ENCODE data around the gene PDE10A.

DNA sequence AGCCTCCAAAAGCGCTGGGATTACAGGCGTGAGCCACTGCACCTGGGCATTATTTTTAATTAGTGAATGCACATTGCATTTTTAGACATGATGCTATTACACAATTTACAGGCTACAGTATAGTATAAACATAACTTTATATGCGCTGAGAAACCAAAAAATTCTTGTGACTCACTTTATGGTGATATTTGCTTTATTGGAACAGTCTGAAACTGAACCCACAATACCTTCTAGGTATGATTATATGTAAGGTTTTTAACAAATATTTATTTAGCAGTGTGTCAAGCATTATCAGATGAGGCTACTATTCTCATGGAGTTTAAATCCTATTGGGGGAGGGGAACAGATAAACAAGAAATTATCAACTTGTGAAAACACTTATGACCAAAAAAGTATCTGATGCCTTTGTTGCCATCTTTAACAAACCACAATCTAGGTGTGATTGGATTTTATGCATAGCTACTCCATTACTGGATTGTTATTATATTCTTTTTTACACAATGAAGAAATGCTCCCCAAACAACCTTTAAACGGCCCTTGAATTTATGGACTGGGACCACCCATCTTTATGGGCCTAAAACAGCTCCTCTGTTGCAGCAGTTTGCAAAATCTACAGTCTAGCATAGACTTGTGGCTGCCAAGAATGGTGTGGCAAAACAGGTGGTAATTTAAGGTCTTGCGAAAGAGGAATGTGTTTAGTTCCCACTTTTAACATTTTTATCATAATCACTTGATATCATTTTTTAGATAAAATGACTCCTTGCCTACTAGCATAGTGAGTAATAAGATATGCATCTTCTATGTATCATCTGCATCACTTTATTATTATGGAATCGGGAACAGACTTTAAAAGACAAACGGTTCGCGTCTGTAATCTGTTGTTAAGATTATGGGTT lies 194.5 kb downstream of the PDE10A start:
- TF ChIP-seq, protein P1, sequence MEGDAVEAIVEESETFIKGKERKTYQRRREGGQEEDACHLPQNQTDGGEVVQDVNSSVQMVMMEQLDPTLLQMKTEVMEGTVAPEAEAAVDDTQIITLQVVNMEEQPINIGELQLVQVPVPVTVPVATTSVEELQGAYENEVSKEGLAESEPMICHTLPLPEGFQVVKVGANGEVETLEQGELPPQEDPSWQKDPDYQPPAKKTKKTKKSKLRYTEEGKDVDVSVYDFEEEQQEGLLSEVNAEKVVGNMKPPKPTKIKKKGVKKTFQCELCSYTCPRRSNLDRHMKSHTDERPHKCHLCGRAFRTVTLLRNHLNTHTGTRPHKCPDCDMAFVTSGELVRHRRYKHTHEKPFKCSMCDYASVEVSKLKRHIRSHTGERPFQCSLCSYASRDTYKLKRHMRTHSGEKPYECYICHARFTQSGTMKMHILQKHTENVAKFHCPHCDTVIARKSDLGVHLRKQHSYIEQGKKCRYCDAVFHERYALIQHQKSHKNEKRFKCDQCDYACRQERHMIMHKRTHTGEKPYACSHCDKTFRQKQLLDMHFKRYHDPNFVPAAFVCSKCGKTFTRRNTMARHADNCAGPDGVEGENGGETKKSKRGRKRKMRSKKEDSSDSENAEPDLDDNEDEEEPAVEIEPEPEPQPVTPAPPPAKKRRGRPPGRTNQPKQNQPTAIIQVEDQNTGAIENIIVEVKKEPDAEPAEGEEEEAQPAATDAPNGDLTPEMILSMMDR (IDR thresholded peaks at IDR 0.05; ENCODE audit: control extremely low read depth in 1 of 3, insufficient read depth in 1 of 3, low read depth in 1 of 3, low read length in 3 of 3): no peak
- no peak for TF ChIP-seq SP1 (IDR thresholded peaks at IDR 0.05; ENCODE audit: low read depth, low read length)
